CD4-positive, alpha-beta T cell (primary cell): ENCODE measurements around the gene ADAT2. TPM values are rescaled to one million over a fixed set of nuclear protein-coding genes. Genes with fewer than 3 reads are reported as not detected.

Source experiments
- ATAC-seq: fragments of 200-7000 bp; cut with Tn5 transposase; one replicate; pipeline ENCODE4 v1.10.0; 2022; ENCODE audit warnings: mild to moderate bottlenecking; ENCODE audit not compliant: poor library complexity
- CTCF ChIA-PET: fragments of 350-600 bp; sonication (Branson Sonifier 250); formaldehyde crosslinking; loops from one replicate; lab custom pipeline; 2021; ENCODE audit warnings: antibody characterized with exemption, inconsistent platforms; lab: Charles Lee
- POLR2A ChIA-PET: fragments of 350-600 bp; sonication (Branson Sonifier 250); formaldehyde crosslinking; loops from one replicate; lab custom pipeline; 2021; ENCODE audit warnings: antibody characterized with exemption, inconsistent platforms; lab: Charles Lee
- DNase-seq, 14 experiments: peaks; one replicate each; pipeline ENCODE4 v3.0.0-alpha.2; 2013 to 2020; ENCODE audit warnings: mixed read lengths in 2 of 14
- H3K27ac ChIP-seq, 2 donors: one replicate each; pipeline versions ENCODE4 v1.5.1 to v1.7.0; 2013; ENCODE audit warnings: low read length in 2 of 2, low read depth in 1 of 2, mild to moderate bottlenecking in 1 of 2
- H3K27me3 ChIP-seq, 2 experiments: 1 replicate in 1 of 2; 2 replicates in 1 of 2; pipeline versions ENCODE4 v1.6.1 to v1.7.0; 2013; ENCODE audit warnings: low read length in 2 of 2, control low read depth in 1 of 2, mild to moderate bottlenecking in 1 of 2, moderate library complexity in 1 of 2; ENCODE audit not compliant: insufficient read depth in 2 of 2, control insufficient read depth in 1 of 2
- H3K36me3 ChIP-seq: one replicate; pipeline ENCODE4 v1.6.1; 2013; ENCODE audit warnings: low read length, control low read depth; ENCODE audit not compliant: insufficient read depth
- H3K4me1 ChIP-seq: one replicate; pipeline ENCODE4 v1.6.1; 2013; ENCODE audit warnings: low read length, control low read depth; ENCODE audit not compliant: insufficient read depth
- H3K4me3 ChIP-seq: one replicate; pipeline ENCODE4 v1.5.1; 2013; ENCODE audit warnings: mild to moderate bottlenecking, low read length, moderate library complexity
- H3K9me3 ChIP-seq, 2 experiments: 1 replicate in 1 of 2; 2 replicates in 1 of 2; pipeline versions ENCODE4 v1.6.1 to v1.7.0; 2013; ENCODE audit warnings: low read length in 2 of 2, mild to moderate bottlenecking in 2 of 2, control low read depth in 1 of 2, moderate library complexity in 1 of 2; ENCODE audit not compliant: control insufficient read depth in 1 of 2, insufficient read depth in 1 of 2
- H3K27ac Mint-ChIP-seq: one replicate; pipeline ENCODE4 v1.8.0; 2020; ENCODE audit warnings: mixed read lengths
- H3K27me3 Mint-ChIP-seq: one replicate; pipeline ENCODE4 v1.8.0; 2021; ENCODE audit warnings: mixed read lengths
- H3K36me3 Mint-ChIP-seq: one replicate; pipeline ENCODE4 v1.8.0; 2021; ENCODE audit warnings: low read depth, mixed read lengths
- H3K4me1 Mint-ChIP-seq: one replicate; pipeline ENCODE4 v1.8.0; 2021; ENCODE audit warnings: low read depth, mixed read lengths
- H3K4me3 Mint-ChIP-seq: one replicate; pipeline ENCODE4 v1.8.0; 2020; ENCODE audit warnings: mild to moderate bottlenecking, mixed read lengths
- H3K9me3 Mint-ChIP-seq: one replicate; pipeline ENCODE4 v1.8.0; 2020; ENCODE audit warnings: mixed read lengths
- CTCF ChIP-seq: fragments of 200-600 bp; IDR thresholded peaks from one replicate; pipeline ENCODE4 v1.8.0; 2022; ENCODE audit warnings: antibody characterized with exemption, mild to moderate bottlenecking
- intact Hi-C, 2 experiments: fragments of 100-400 bp; cut with DNase I in 1 of 2; cut with micrococcal nuclease in 1 of 2; formaldehyde crosslinking; loops; one replicate each; pipeline versions ENCODE4 v1.15.1 to v1.9.0; 2023 to 2025; cut with DNase I, micrococcal nuclease
- total RNA-seq, 174 experiments: library from RNA in 2 of 174; stranded (reverse) in 2 of 174; gene quantifications; one replicate each; pipeline ENCODE4 v1.2.3 and lab custom pipeline; 2021 to 2026

The ADAT2 gene
- total RNA-seq, 2 experiments from 2014 or later, result 14.6 to 17.4 TPM

GRCh38 chr6:143397227-143398222 is 53.0 kb downstream of the ADAT2 start:
- no peak overlapping the region for H3K4me3 ChIP-seq
- CTCF ChIA-PET, result no interaction called here
- H3K27ac Mint-ChIP-seq, result no peak overlapping the region

GRCh38 chr6:143396497-143397226 is 53.8 kb downstream of the ADAT2 start:
- no peak overlapping the region for H3K27ac Mint-ChIP-seq

More at GRCh38 chr6:143397227-143398222, 53.0 kb downstream of the ADAT2 start:
- H3K27ac ChIP-seq, result no peak overlapping the region
- H3K4me1 Mint-ChIP-seq, result peaks cover 32% of the 10 kb centered on the region
- no peaks in the 10 kb centered on the region for H3K27me3 Mint-ChIP-seq
- H3K9me3 Mint-ChIP-seq, result no peaks in the 10 kb centered on the region
- POLR2A ChIA-PET, result no interaction called here
- intact Hi-C loops, result no loop called here
- no peaks in the 10 kb centered on the region for H3K36me3 ChIP-seq
- no peaks in the 10 kb centered on the region for H3K36me3 Mint-ChIP-seq
- peak; percentile 41 for ATAC-seq
- H3K4me1 ChIP-seq, result peaks cover 31% of the 10 kb centered on the region
- H3K4me3 Mint-ChIP-seq, result no peak overlapping the region
- no peaks in the 10 kb centered on the region for H3K9me3 ChIP-seq
- peak in 6 of 14 experiments; percentile 3 to 77 (median 30) for DNase-seq
- TF ChIP-seq CTCF, result no peak
- no peaks in the 10 kb centered on the region for H3K27me3 ChIP-seq

More at GRCh38 chr6:143396497-143397226, 53.8 kb downstream of the ADAT2 start:
- H3K27me3 Mint-ChIP-seq, result no peaks in the 10 kb centered on the region
- H3K9me3 Mint-ChIP-seq, result no peaks in the 10 kb centered on the region
- ChIA-PET CTCF (no interaction called here), POLR2A (interaction anchor here (0.7 kb wide), 1 partner anchor 37 kb away, joined by 3 read pairs; no protein-coding TSS in a partner anchor)
- H3K9me3 ChIP-seq, result no peaks in the 10 kb centered on the region
- no peaks in the 10 kb centered on the region for H3K27me3 ChIP-seq
- peaks cover 31% of the 10 kb centered on the region for H3K4me1 ChIP-seq
- no peak overlapping the region for H3K4me3 Mint-ChIP-seq
- no peak overlapping the region for H3K4me3 ChIP-seq
- no peaks in the 10 kb centered on the region for H3K36me3 ChIP-seq
- TF ChIP-seq CTCF, result no peak
- no peaks in the 10 kb centered on the region for H3K36me3 Mint-ChIP-seq
- H3K4me1 Mint-ChIP-seq, result peaks cover 26% of the 10 kb centered on the region
- DNase-seq, result no peak
- no peak overlapping the region for H3K27ac ChIP-seq
- intact Hi-C loops, result no loop called here
- ATAC-seq, result no peak
